Measurements from ENCODE around the gene SERPING1. TPM values are rescaled to one million over a fixed set of nuclear protein-coding genes. Genes with fewer than 3 reads are reported as not detected.

SERPING1 gene
- total RNA-seq, 6 experiments from 2014 or later, result 0.11 to 0.51 (median 0.25) TPM; not detected in 1

- peak; percentile 5 for DNase-seq
- Mint-ChIP-seq H3K4me1 (ENCODE audit: low read depth) (peaks cover 37% of the 10 kb centered on the region), H3K9me3 (no peaks in the 10 kb centered on the region), H3K4me3 (peak overlapping the region; percentile 87), H3K27me3 (ENCODE audit: insufficient read depth) (peaks cover 1% of the 10 kb centered on the region; the same call in 1 of the 2 replicates), H3K36me3 (ENCODE audit: low read depth) (no peaks in the 10 kb centered on the region), H3K27ac (peak overlapping the region; percentile 67)
- no peak for TF ChIP-seq CTCF (IDR thresholded peaks at IDR 0.05)
These were observed 30.5 kb upstream of the SERPING1 start for GRCh38 chr11:57566905-57567514.

DNA sequence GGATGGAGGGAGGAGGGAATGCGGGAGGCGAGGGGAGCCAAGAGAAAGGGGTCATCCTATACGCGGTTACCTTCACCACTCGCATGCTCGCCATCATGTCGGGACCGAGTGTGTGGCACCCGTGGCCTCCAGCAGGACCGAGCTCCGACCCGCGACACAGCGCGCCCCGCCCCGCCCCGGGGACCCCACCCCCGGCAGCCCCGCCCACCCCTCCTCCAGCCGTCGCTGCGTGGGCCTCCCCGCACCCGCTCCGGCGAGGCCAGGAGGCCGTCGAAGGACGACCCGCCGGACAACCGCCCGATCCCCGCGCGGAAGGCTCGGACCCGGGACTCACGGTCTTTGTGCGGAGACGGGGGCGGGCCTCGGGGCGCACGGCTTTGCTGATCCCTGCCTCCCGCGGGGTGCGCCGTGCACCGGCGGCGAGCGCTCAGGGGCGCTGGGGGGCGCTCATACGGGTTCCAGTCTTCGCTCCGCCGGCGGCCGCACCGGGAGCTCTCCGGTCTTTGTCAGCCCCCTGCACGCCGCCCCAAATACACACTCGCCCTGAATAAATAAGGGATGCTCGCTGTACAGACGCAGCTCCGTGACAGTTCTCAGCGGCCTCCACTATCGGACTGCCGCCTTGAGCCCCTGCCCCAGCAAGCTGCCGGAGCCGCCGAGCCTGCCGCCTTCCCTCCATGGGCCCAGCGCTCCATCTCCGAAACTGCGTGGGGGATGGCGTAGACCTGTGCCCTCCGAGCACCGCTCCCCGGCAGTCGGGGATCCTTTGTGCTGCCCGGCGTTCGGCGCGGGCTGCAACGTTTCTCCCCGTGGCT lies 29.8 kb upstream of the SERPING1 start, which contains the start of gene UBE2L6:
Gene UBE2L6, minus strand, starts transcription at position 158 of the 815 bp plus-strand sequence. Its CDS starts 61 bp downstream, at position 97.
- H3K27me3 Mint-ChIP-seq (ENCODE audit: insufficient read depth), result peaks cover 1% of the 10 kb centered on the region; the same call in 1 of the 2 replicates
- DNase-seq, result peak; percentile 5
- peak within 1 kb of the TSS; percentile 87 for H3K27ac Mint-ChIP-seq
- H3K9me3 Mint-ChIP-seq, result no peaks in the 10 kb centered on the region
- H3K4me1 Mint-ChIP-seq (ENCODE audit: low read depth), result peaks cover 34% of the 10 kb centered on the region
- no peaks in the 10 kb centered on the region for H3K36me3 Mint-ChIP-seq (ENCODE audit: low read depth)
- no peak; the same call in 1 of the 2 replicates for TF ChIP-seq CTCF (IDR thresholded peaks at IDR 0.05)
- peak within 1 kb of the TSS; percentile 98 for H3K4me3 Mint-ChIP-seq

DNA sequence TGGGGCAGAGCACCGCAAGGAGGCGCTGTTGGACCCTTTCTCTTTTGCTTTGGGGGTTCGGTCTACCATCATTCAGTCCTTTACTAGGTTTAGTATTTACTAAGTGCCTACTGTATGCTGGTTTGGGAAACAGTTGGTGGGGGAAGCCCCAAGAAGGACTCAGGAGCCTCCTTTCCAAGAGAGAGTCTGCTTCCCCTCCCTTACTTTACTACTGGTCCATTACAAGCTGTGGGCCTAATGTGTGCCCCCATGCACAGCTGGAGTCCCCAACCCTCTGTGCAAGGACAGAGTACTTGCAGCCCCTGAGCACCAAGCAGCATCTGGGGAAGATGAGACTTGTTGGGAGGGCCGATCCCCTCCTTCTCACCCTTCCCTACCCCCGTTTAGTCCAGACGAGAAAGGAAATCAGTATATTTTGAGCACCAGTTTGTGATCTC lies 29.1 kb upstream of the SERPING1 start:
- TF ChIP-seq CTCF (IDR thresholded peaks at IDR 0.05), result peak; percentile 96; the same call in 1 of the 2 replicates
- no peaks in the 10 kb centered on the region for H3K9me3 Mint-ChIP-seq
- H3K4me1 Mint-ChIP-seq (ENCODE audit: low read depth), result peaks cover 32% of the 10 kb centered on the region
- H3K27ac Mint-ChIP-seq, result peak overlapping the region; percentile 87
- H3K27me3 Mint-ChIP-seq (ENCODE audit: insufficient read depth), result peaks cover 1% of the 10 kb centered on the region; the same call in 1 of the 2 replicates
- peak overlapping the region; percentile 98 for H3K4me3 Mint-ChIP-seq
- DNase-seq, result peak; percentile 69
- no peaks in the 10 kb centered on the region for H3K36me3 Mint-ChIP-seq (ENCODE audit: low read depth)

- no peak for TF ChIP-seq CTCF (IDR thresholded peaks at IDR 0.05)
- no peak for DNase-seq
- no peaks in the 10 kb centered on the region for H3K36me3 Mint-ChIP-seq (ENCODE audit: low read depth)
- H3K27me3 Mint-ChIP-seq (ENCODE audit: insufficient read depth), result peaks cover 11% of the 10 kb centered on the region
- peaks cover 21% of the 10 kb centered on the region for H3K4me1 Mint-ChIP-seq (ENCODE audit: low read depth)
- H3K9me3 Mint-ChIP-seq, result no peaks in the 10 kb centered on the region
- H3K27ac Mint-ChIP-seq, result no peak overlapping the region
- H3K4me3 Mint-ChIP-seq, result no peak overlapping the region
These were observed 25.9 kb upstream of the SERPING1 start for GRCh38 chr11:57571606-57572005.

GRCh38 chr11:57574061-57574460 lies 23.4 kb upstream of the SERPING1 start:
- H3K27ac Mint-ChIP-seq, result no peak overlapping the region
- no peak overlapping the region for H3K4me3 Mint-ChIP-seq
- DNase-seq, result no peak
- peaks cover 7% of the 10 kb centered on the region for H3K4me1 Mint-ChIP-seq (ENCODE audit: low read depth)
- H3K27me3 Mint-ChIP-seq (ENCODE audit: insufficient read depth), result peaks cover 11% of the 10 kb centered on the region
- no peaks in the 10 kb centered on the region for H3K9me3 Mint-ChIP-seq
- no peak for TF ChIP-seq CTCF (IDR thresholded peaks at IDR 0.05)
- H3K36me3 Mint-ChIP-seq (ENCODE audit: low read depth), result no peaks in the 10 kb centered on the region
